HL-60 (cell line): ENCODE measurements around the gene GPR34.

Experiments
- DNase-seq, 2 experiments: peaks; one replicate each; pipeline ENCODE4 v3.0.0-alpha.2; 2010 to 2020; ENCODE audit warnings: low read depth in 1 of 2, low spot score in 1 of 2
- H3K27ac ChIP-seq: fragments of 250-450 bp; sonication (Bioruptor Pico); replicated peaks from 2 replicates; pipeline ENCODE4 v1.5.1; 2020; ENCODE audit warnings: mild to moderate bottlenecking, moderate library complexity
- H3K27me3 ChIP-seq: fragments of 250-450 bp; sonication (Bioruptor Pico); 2 replicates; pipeline ENCODE4 v1.5.1; 2021; ENCODE audit warnings: mild to moderate bottlenecking, moderate library complexity; ENCODE audit not compliant: insufficient read depth, poor library complexity, severe bottlenecking
- H3K4me3 ChIP-seq: replicated peaks from 2 replicates; pipeline ENCODE4 v1.5.1; 2011; ENCODE audit warnings: mild to moderate bottlenecking, control low read depth, low read length; ENCODE audit not compliant: insufficient read depth
- CTCF ChIP-seq: IDR thresholded peaks from one replicate; pipeline ENCODE4 v1.5.1; 2011; ENCODE audit warnings: low read length, control low read depth, inconsistent platforms; ENCODE audit not compliant: insufficient read depth
- GABPA ChIP-seq: IDR thresholded peaks from 2 replicates; pipeline ENCODE4 v1.6.1; 2012; ENCODE audit warnings: low read depth
- POLR2AphosphoS5 ChIP-seq: IDR thresholded peaks from 2 replicates; pipeline ENCODE4 v1.6.1; 2012; ENCODE audit warnings: low read depth
- REST ChIP-seq: IDR thresholded peaks from 2 replicates; pipeline ENCODE4 v1.6.1; 2012; ENCODE audit warnings: low read depth; ENCODE audit not compliant: insufficient replicate concordance
- SPI1 ChIP-seq: IDR thresholded peaks from 2 replicates; pipeline ENCODE4 v1.6.1; 2012; ENCODE audit warnings: low read depth, mild to moderate bottlenecking, borderline replicate concordance

The GPR34 gene

DNA sequence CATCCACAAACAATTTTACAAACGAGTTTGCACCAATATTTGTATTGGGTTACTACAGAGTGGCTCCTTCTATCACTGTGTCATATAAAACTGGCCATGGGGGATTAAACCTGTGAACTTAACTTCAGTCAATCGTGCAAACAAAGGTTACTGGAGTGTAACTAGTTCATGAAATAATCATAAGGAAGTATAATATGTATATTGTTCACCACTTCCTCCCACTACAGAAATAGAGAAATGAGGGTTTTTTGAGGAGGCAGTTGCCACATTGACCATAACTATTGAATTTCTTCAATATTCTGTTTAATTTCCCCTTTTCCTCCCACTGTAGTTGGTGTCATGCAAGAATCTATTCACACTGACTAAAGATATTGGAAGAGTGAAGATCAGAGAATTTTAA is 35.1 kb downstream of the GPR34 start, which contains the start of gene GPR82:
TSS of gene GPR82 (plus strand) at position 356 of the 400 bp plus-strand sequence. CDS start 2,846 bp downstream, outside the sequence.
- H3K27ac ChIP-seq = peak within 1 kb of the TSS; percentile 10
- peak; percentile 85 for TF ChIP-seq SPI1
- no peak for TF ChIP-seq CTCF
- TF ChIP-seq POLR2AphosphoS5 = no peak
- H3K27me3 ChIP-seq = no peaks in the 10 kb centered on the region
- peak in 1 of 2 experiments; percentile 43 for DNase-seq
- no peak within 1 kb of the TSS for H3K4me3 ChIP-seq

GRCh38 chrX:41728125-41728524 is 39.4 kb downstream of the GPR34 start:
- H3K4me3 ChIP-seq = no peak overlapping the region
- no peaks in the 10 kb centered on the region for H3K27me3 ChIP-seq
- no peak overlapping the region for H3K27ac ChIP-seq
- no peak for TF ChIP-seq GABPA
- TF ChIP-seq SPI1 = no peak
- TF ChIP-seq POLR2AphosphoS5 = no peak
- no peak for TF ChIP-seq CTCF
- no peak for TF ChIP-seq REST
- no peak for DNase-seq

- no peak overlapping the region for H3K27ac ChIP-seq
- no peaks in the 10 kb centered on the region for H3K27me3 ChIP-seq
- DNase-seq = no peak
- H3K4me3 ChIP-seq = no peak overlapping the region
- no peak for TF ChIP-seq POLR2AphosphoS5
Observed at GRCh38 chrX:41730081-41730480, 41.3 kb downstream of the GPR34 start.

DNA sequence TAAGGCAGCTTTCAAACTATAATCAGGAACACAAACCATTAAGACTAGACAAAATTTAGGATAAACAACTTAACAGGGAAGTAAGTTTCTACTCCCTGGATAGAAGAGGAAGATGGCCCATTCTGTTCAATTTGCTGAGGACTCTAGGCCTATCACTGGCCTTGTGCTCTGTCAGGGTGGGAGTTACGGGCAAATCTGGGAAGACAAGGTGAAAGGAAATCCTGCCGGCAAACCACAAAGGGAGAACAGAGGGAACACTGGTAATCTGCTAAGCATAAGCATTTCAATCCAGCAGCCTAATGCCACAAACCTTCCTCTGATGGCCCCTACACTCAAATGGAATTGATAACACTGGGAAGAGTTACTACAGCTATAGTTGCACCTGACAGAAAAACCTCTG is 43.5 kb downstream of the GPR34 start:
- TF ChIP-seq SPI1 (no peak), GABPA (no peak), CTCF (no peak), REST (no peak), POLR2AphosphoS5 (no peak)
- Histone ChIP-seq H3K4me3 (no peak overlapping the region), H3K27ac (no peak overlapping the region), H3K27me3 (no peaks in the 10 kb centered on the region)
- DNase-seq = no peak
